Prostate gland (tissue), 2 donors: Measurements from ENCODE around the gene KDM4C. TPM values are rescaled to one million over a fixed set of nuclear protein-coding genes. Genes with fewer than 3 reads are reported as not detected.

Experiments
- DNase-seq: peaks from one replicate; pipeline ENCODE4 v3.0.0-alpha.2; 2019; ENCODE audit warnings: low spot score
- H3K27ac ChIP-seq, 2 donors: fragments of 200-600 bp; sonication (generic); 2 replicates each; pipeline ENCODE4 v1.5.1; 2017 to 2019
- H3K27me3 ChIP-seq: fragments of 200-600 bp; sonication (generic); replicated peaks from 2 replicates; pipeline ENCODE4 v1.5.1; 2019; ENCODE audit not compliant: insufficient read depth
- H3K36me3 ChIP-seq, 2 donors: fragments of 200-600 bp; sonication (generic); 1 replicate in 1 of 2; 2 replicates in 1 of 2; pipeline versions ENCODE4 v1.5.1 to v1.8.1; 2017 to 2019
- H3K4me1 ChIP-seq: fragments of 200-600 bp; sonication (generic); replicated peaks from 2 replicates; pipeline ENCODE4 v1.5.1; 2019
- H3K4me3 ChIP-seq, 2 donors: fragments of 200-600 bp; sonication (generic); 2 replicates each; pipeline ENCODE4 v1.5.1; 2017 to 2019
- H3K9me3 ChIP-seq: fragments of 200-600 bp; sonication (generic); 2 replicates; pipeline ENCODE4 v1.5.1; 2017
- POLR2A ChIP-seq: fragments of 450-650 bp; IDR thresholded peaks from one replicate; pipeline ENCODE4 v1.6.1; 2016; ENCODE audit warnings: antibody characterized with exemption, mild to moderate bottlenecking
- POLR2AphosphoS5 ChIP-seq: sonication (generic); formaldehyde crosslinking; IDR thresholded peaks from one replicate; pipeline ENCODE4 v1.6.1; 2017; ENCODE audit warnings: antibody characterized with exemption
- WGBS: methylation state at CpG from one replicate; pipeline ENCODE4 v1.1.5; 2018; 5-methylcytosine and 5-hydroxymethylcytosine counted together
- intact Hi-C: fragments of 100-400 bp; cut with DNase I; formaldehyde crosslinking; loops from one replicate; pipeline ENCODE4 v1.14.2; 2022
- total RNA-seq, 2 donors: library from RNA; depleted of rRNA; stranded (reverse); fragments of >200 nt; gene quantifications; one replicate each; pipeline ENCODE4 v1.1.0, GENCODE V29; 2016
- TF ChIP-seq, protein P1 (sequence below), 4 experiments: fragments of 200-600 bp in 2 of 4; fragments of 450-650 bp in 2 of 4; sonication (generic) in 2 of 4; IDR thresholded peaks; 1 replicate in 3 of 4; 2 replicates in 1 of 4; pipeline ENCODE4 v1.5.1; 2016 to 2019; ENCODE audit warnings: antibody characterized with exemption in 4 of 4, mild to moderate bottlenecking in 2 of 4, moderate library complexity in 2 of 4

KDM4C gene
- total RNA-seq, 2 donors from 2014 or later = 18.1 to 27.7 TPM

DNA sequence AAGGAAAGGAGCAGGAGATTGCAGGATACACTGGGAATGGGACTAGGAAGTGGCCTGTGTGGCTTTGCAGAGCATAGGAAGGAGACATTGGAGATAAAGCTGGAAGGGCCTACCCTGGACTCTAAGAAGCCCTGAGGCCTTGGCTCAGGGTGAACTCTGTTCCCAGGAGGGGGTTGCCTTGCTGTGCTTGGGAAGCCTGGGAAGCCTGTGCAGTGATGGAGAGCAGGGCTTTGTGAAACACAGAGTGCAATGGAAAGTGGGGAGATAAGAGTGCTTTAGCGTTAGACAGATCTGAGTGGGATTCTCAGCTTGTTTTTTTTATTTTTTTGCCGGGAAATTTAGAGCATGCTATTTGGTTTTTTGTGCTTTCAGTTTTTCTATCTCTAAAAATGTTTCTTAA, 437.8 kb downstream of the KDM4C start:
- 78% methylated on average over 2 of the region's 2 CpGs for WGBS
- intact Hi-C loops = no loop called here

DNA sequence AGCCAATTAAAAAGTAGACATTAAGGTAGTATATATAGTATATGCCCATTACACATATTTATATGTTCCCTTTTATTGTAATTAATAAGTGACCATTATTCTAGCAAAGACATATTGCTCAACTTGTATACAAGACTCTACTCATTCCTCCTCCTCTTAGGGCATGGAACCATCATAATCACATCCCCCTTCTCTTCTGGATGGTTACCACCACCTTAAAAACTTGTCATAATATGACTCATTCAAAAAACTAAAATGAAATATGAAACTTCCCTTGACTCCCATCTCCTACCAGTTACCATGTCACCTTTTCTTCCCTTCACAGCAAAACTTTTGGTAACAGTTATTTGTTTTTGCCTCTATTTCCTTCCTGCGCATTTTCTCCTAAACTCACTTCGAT, 438.7 kb downstream of the KDM4C start:
- Histone ChIP-seq H3K4me1 (no peaks in the 10 kb centered on the region), H3K27me3 (no peaks in the 10 kb centered on the region), H3K36me3 (no peaks in the 10 kb centered on the region), H3K9me3 (no peaks in the 10 kb centered on the region), H3K4me3 (no peak overlapping the region), H3K27ac (no peak overlapping the region)
- intact Hi-C loops = no loop called here
- WGBS = 96% methylated on average over 2 of the region's 2 CpGs
- DNase-seq = no peak
- TF ChIP-seq POLR2AphosphoS5 = no peak
- no peak for TF ChIP-seq POLR2A
- TF ChIP-seq, protein P1, sequence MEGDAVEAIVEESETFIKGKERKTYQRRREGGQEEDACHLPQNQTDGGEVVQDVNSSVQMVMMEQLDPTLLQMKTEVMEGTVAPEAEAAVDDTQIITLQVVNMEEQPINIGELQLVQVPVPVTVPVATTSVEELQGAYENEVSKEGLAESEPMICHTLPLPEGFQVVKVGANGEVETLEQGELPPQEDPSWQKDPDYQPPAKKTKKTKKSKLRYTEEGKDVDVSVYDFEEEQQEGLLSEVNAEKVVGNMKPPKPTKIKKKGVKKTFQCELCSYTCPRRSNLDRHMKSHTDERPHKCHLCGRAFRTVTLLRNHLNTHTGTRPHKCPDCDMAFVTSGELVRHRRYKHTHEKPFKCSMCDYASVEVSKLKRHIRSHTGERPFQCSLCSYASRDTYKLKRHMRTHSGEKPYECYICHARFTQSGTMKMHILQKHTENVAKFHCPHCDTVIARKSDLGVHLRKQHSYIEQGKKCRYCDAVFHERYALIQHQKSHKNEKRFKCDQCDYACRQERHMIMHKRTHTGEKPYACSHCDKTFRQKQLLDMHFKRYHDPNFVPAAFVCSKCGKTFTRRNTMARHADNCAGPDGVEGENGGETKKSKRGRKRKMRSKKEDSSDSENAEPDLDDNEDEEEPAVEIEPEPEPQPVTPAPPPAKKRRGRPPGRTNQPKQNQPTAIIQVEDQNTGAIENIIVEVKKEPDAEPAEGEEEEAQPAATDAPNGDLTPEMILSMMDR (IDR thresholded peaks at IDR 0.05) = no peak

More for the DNA sequence above, 437.8 kb downstream of the KDM4C start:
- Histone ChIP-seq H3K36me3 (no peaks in the 10 kb centered on the region), H3K4me1 (no peaks in the 10 kb centered on the region), H3K27ac (no peak overlapping the region), H3K27me3 (no peaks in the 10 kb centered on the region), H3K4me3 (no peak overlapping the region), H3K9me3 (no peaks in the 10 kb centered on the region)
- DNase-seq = no peak
- no peak for TF ChIP-seq POLR2AphosphoS5
- TF ChIP-seq POLR2A = no peak
- TF ChIP-seq, protein P1 (IDR thresholded peaks at IDR 0.05) = no peak

DNA sequence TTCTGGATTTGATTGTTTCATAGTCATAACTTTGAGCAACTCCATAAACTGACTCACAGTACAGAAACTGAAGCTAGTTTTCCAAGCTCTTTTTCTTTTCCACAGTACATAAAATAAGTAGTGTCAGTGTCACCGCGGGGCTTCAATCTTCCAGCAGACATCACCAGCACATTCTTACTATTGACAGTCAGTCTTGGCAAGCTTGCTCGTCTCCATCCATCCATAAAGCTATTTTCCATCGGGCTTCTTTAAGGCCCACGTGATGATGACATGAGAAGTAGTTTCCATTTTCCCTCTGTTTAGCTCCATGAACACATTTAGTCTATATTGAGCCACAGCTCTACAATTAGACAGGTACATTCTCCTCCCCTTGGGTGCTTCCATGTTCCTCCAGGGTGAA, 443.4 kb downstream of the KDM4C start:
- no peak for DNase-seq
- WGBS = 87% methylated on average over 5 of the region's 5 CpGs
- intact Hi-C loops = no loop called here

DNA sequence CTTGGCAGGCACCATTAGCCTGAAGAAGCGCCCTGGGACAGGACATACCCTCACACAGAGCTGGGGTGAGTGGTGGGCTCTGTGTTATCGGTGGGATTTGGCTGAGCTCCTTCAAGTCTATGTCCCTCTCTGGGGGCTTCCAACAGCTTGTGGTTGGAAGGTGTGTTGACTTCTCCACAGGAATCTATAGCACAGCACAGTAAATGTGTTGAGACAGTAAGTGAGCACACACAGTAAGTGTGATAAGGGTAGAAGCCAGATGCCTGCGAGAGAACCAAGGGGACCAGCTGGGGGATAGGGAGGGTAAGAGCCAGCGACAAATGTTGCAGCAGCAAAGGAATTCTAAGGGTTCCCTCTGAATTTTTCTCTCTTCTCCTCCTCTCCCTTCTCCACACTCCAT, 448.0 kb downstream of the KDM4C start:
- Histone ChIP-seq H3K27ac (no peak overlapping the region), H3K4me1 (no peaks in the 10 kb centered on the region)
- 85% methylated on average over 4 of the region's 4 CpGs for WGBS

More for the DNA sequence above, 443.4 kb downstream of the KDM4C start:
- Histone ChIP-seq H3K9me3 (no peaks in the 10 kb centered on the region), H3K4me1 (no peaks in the 10 kb centered on the region), H3K36me3 (no peaks in the 10 kb centered on the region), H3K27me3 (no peaks in the 10 kb centered on the region), H3K4me3 (no peak overlapping the region), H3K27ac (no peak overlapping the region)
- TF ChIP-seq POLR2A (no peak), POLR2AphosphoS5 (no peak)
- TF ChIP-seq, protein P1 (IDR thresholded peaks at IDR 0.05) = no peak

DNA sequence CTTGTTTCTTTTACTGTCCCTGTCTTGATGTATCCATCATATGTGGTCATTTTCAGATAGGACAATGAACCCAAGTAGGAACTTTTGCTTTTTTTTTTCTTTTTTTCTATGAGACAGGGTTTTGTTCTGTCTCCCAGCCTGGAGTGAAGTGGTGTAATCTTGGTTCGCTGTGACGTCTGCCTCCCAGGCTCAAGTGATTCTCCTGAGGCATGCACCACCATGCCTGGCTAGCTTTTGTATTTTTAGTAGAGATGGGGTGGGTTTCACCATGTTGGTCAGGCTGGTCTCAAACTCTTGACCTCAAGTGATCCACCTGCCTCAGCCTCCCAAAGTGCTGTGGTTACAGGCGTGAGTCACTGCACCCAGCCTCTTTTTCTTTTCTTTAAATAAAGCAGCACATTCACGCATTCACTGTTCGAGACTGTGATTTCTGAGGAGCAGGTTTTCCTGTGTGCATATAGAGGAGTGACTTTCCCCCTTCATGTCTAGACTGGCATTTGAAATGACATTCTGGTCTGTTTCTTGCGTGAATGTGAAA, 448.5 kb downstream of the KDM4C start:
- no peak overlapping the region for H3K4me3 ChIP-seq
- no peaks in the 10 kb centered on the region for H3K36me3 ChIP-seq
- no peak overlapping the region for H3K27ac ChIP-seq
- TF ChIP-seq, protein P1 (IDR thresholded peaks at IDR 0.05) = no peak
- no peak for TF ChIP-seq POLR2AphosphoS5
- TF ChIP-seq POLR2A = no peak
- 70% methylated on average over 6 of the region's 6 CpGs for WGBS
- H3K4me1 ChIP-seq = no peaks in the 10 kb centered on the region
- no peaks in the 10 kb centered on the region for H3K27me3 ChIP-seq
- intact Hi-C loops = no loop called here
- no peaks in the 10 kb centered on the region for H3K9me3 ChIP-seq
- no peak for DNase-seq

More for the DNA sequence above, 448.0 kb downstream of the KDM4C start:
- H3K27me3 ChIP-seq = no peaks in the 10 kb centered on the region
- H3K4me3 ChIP-seq = no peak overlapping the region
- intact Hi-C loops = no loop called here
- no peaks in the 10 kb centered on the region for H3K9me3 ChIP-seq
- TF ChIP-seq POLR2A (no peak), POLR2AphosphoS5 (no peak)
- TF ChIP-seq, protein P1 (IDR thresholded peaks at IDR 0.05) = no peak
- DNase-seq = no peak
- no peaks in the 10 kb centered on the region for H3K36me3 ChIP-seq
